ENCODE results near the gene INPP5D. TPM values are rescaled to one million over a fixed set of nuclear protein-coding genes. Genes with fewer than 3 reads are reported as not detected.
"Not testable (repeated sequence)": the region's sequence is repeated elsewhere in the genome, so short reads cannot be mapped to it uniquely, and the experiment has no call there.

The INPP5D gene
- total RNA-seq, 2 experiments from 2014 or later = 52.4 to 54.9 TPM

GRCh38 chr2:233060980-233061590 is 943 bp downstream of the INPP5D start:
- ChIA-PET POLR2A (interaction anchor here (0.5 to 6.0 kb wide), 20 partner anchors 9 to 1358 kb away, joined by 3 to 145 read pairs (median 4); partner anchors contain the start of gene ATG16L1), CTCF (interaction anchor here (0.6 to 3.4 kb wide), 16 partner anchors 7 to 1379 kb away, joined by 3 to 66 read pairs (median 5); partner anchors contain the start of gene ATG16L1)
- peak; percentile 71 for DNase-seq
- intact Hi-C loops (cut with micrococcal nuclease) = loop anchor here (1.0 to 5.0 kb wide), 8 partner anchors 21 to 454 kb away; partner anchors contain the start of gene ATG16L1
- H3K27me3 Mint-ChIP-seq = no peaks in the 10 kb centered on the region
- H3K9me3 Mint-ChIP-seq = no peaks in the 10 kb centered on the region
- H3K36me3 Mint-ChIP-seq = peaks cover 10% of the 10 kb centered on the region
- peak overlapping the region; percentile 99 for H3K27ac Mint-ChIP-seq
- H3K4me3 Mint-ChIP-seq = peak overlapping the region; percentile 98
- H3K4me1 Mint-ChIP-seq (ENCODE audit: low read depth) = peaks cover 37% of the 10 kb centered on the region

GRCh38 chr2:233061591-233062450 is 1.7 kb downstream of the INPP5D start:
- Mint-ChIP-seq H3K9me3 (no peaks in the 10 kb centered on the region), H3K4me1 (ENCODE audit: low read depth) (peaks cover 43% of the 10 kb centered on the region), H3K36me3 (peaks cover 13% of the 10 kb centered on the region), H3K4me3 (peak overlapping the region; percentile 98), H3K27ac (peak overlapping the region; percentile 99), H3K27me3 (no peaks in the 10 kb centered on the region)
- CTCF ChIA-PET = interaction anchor here (0.8 to 3.4 kb wide), 11 partner anchors 8 to 243 kb away, joined by 3 to 66 read pairs (median 8); partner anchors contain the start of gene ATG16L1
- DNase-seq = peak; percentile 74
- intact Hi-C loops (cut with micrococcal nuclease) = loop anchor here (1.0 to 5.0 kb wide), 8 partner anchors 20 to 455 kb away; partner anchors contain the start of gene ATG16L1
- POLR2A ChIA-PET = interaction anchor here (0.5 to 6.0 kb wide), 12 partner anchors 12 to 357 kb away, joined by 4 to 145 read pairs (median 6); partner anchors contain the start of gene ATG16L1

- peaks cover 49% of the 10 kb centered on the region for H3K4me1 Mint-ChIP-seq (ENCODE audit: low read depth)
- intact Hi-C loops (cut with micrococcal nuclease) = loop anchor here (5.0 kb wide), 2 partner anchors 165 to 455 kb away; no protein-coding TSS in a partner anchor
- ChIA-PET CTCF (interaction anchor here (1.3 to 3.0 kb wide), 2 partner anchors 9 to 14 kb away, joined by 8 to 18 read pairs; no protein-coding TSS in a partner anchor), POLR2A (interaction anchor here (1.4 to 6.0 kb wide), 2 partner anchors 14 to 19 kb away, joined by 6 to 145 read pairs; no protein-coding TSS in a partner anchor)
- H3K36me3 Mint-ChIP-seq = peaks cover 18% of the 10 kb centered on the region
- peak overlapping the region; percentile 98 for H3K4me3 Mint-ChIP-seq
- no peaks in the 10 kb centered on the region for H3K27me3 Mint-ChIP-seq
- H3K9me3 Mint-ChIP-seq = no peaks in the 10 kb centered on the region
- DNase-seq = no peak
- peak overlapping the region; percentile 99 for H3K27ac Mint-ChIP-seq
Measured at GRCh38 chr2:233062451-233062850, 2.3 kb downstream of the INPP5D start.

GRCh38 chr2:233062946-233063268 is 2.8 kb downstream of the INPP5D start:
- Mint-ChIP-seq H3K27me3 (no peaks in the 10 kb centered on the region), H3K27ac (peak overlapping the region; percentile 99), H3K4me3 (peak overlapping the region; percentile 98), H3K4me1 (ENCODE audit: low read depth) (peaks cover 52% of the 10 kb centered on the region), H3K36me3 (peaks cover 18% of the 10 kb centered on the region), H3K9me3 (no peaks in the 10 kb centered on the region)
- ChIA-PET CTCF (interaction anchor here (3.4 kb wide), 1 partner anchor 9 kb away, joined by 19 read pairs; no protein-coding TSS in a partner anchor), POLR2A (interaction anchor here (6.0 kb wide), 1 partner anchor 19 kb away, joined by 145 read pairs; no protein-coding TSS in a partner anchor)
- no peak for DNase-seq
- intact Hi-C loops (cut with micrococcal nuclease) = loop anchor here (5.0 kb wide), 2 partner anchors 166 to 456 kb away; no protein-coding TSS in a partner anchor

- intact Hi-C loops (cut with micrococcal nuclease) = loop anchor here (5.0 kb wide), 2 partner anchors 166 to 456 kb away; no protein-coding TSS in a partner anchor
Measured at GRCh38 chr2:233063269-233063975, 3.3 kb downstream of the INPP5D start.

GRCh38 chr2:233063976-233064411 is 3.9 kb downstream of the INPP5D start:
- ChIA-PET POLR2A (interaction anchor here (6.0 kb wide), 1 partner anchor 18 kb away, joined by 145 read pairs; no protein-coding TSS in a partner anchor), CTCF (interaction anchor here (1.9 to 3.4 kb wide), 2 partner anchors 10 to 18 kb away, joined by 6 to 19 read pairs; no protein-coding TSS in a partner anchor)
- H3K4me1 Mint-ChIP-seq (ENCODE audit: low read depth) = peaks cover 59% of the 10 kb centered on the region
- peaks cover 18% of the 10 kb centered on the region for H3K36me3 Mint-ChIP-seq
- H3K27me3 Mint-ChIP-seq = no peaks in the 10 kb centered on the region
- intact Hi-C loops (cut with micrococcal nuclease) = loop anchor here (5.0 kb wide), 2 partner anchors 167 to 457 kb away; no protein-coding TSS in a partner anchor
- peak overlapping the region; percentile 99 for H3K27ac Mint-ChIP-seq
- H3K4me3 Mint-ChIP-seq = peak overlapping the region; percentile 98
- no peak for DNase-seq
- H3K9me3 Mint-ChIP-seq = no peaks in the 10 kb centered on the region

More at GRCh38 chr2:233063269-233063975, 3.3 kb downstream of the INPP5D start:
- Mint-ChIP-seq H3K9me3 (no peaks in the 10 kb centered on the region), H3K4me1 (ENCODE audit: low read depth) (peaks cover 53% of the 10 kb centered on the region), H3K36me3 (peaks cover 18% of the 10 kb centered on the region), H3K27ac (peak overlapping the region; percentile 99), H3K27me3 (no peaks in the 10 kb centered on the region), H3K4me3 (peak overlapping the region; percentile 98)
- DNase-seq = peak; percentile 58
- CTCF ChIA-PET = interaction anchor here (1.9 to 3.4 kb wide), 2 partner anchors 9 to 19 kb away, joined by 6 to 19 read pairs; no protein-coding TSS in a partner anchor
- POLR2A ChIA-PET = interaction anchor here (6.0 kb wide), 1 partner anchor 18 kb away, joined by 145 read pairs; no protein-coding TSS in a partner anchor

- no peaks in the 10 kb centered on the region for H3K9me3 Mint-ChIP-seq
- no peak overlapping the region for H3K4me3 Mint-ChIP-seq
- no peaks in the 10 kb centered on the region for H3K27me3 Mint-ChIP-seq
- intact Hi-C loops (cut with micrococcal nuclease) = loop anchor here (5.0 kb wide), 2 partner anchors 167 to 457 kb away; no protein-coding TSS in a partner anchor
- CTCF ChIA-PET = interaction anchor here (1.9 to 3.4 kb wide), 2 partner anchors 11 to 18 kb away, joined by 6 to 19 read pairs; no protein-coding TSS in a partner anchor
- peaks cover 59% of the 10 kb centered on the region for H3K4me1 Mint-ChIP-seq (ENCODE audit: low read depth)
- peaks cover 19% of the 10 kb centered on the region for H3K36me3 Mint-ChIP-seq
- DNase-seq = no peak
- POLR2A ChIA-PET = interaction anchor here (0.6 to 6.0 kb wide), 2 partner anchors 17 to 424 kb away, joined by 4 to 145 read pairs; no protein-coding TSS in a partner anchor
- H3K27ac Mint-ChIP-seq = no peak overlapping the region
Measured at GRCh38 chr2:233064530-233065199, 4.5 kb downstream of the INPP5D start.

GRCh38 chr2:233065200-233065589 is 5.1 kb downstream of the INPP5D start:
- CTCF ChIA-PET = interaction anchor here (1.9 to 3.4 kb wide), 2 partner anchors 11 to 17 kb away, joined by 6 to 19 read pairs; no protein-coding TSS in a partner anchor
- H3K9me3 Mint-ChIP-seq; DNase-seq; H3K4me3 Mint-ChIP-seq; H3K27ac Mint-ChIP-seq; H3K27me3 Mint-ChIP-seq; intact Hi-C loops (cut with micrococcal nuclease): not testable (repeated sequence)
- Mint-ChIP-seq H3K4me1 (ENCODE audit: low read depth) (peaks cover 59% of the 10 kb centered on the region), H3K36me3 (peaks cover 19% of the 10 kb centered on the region)
- POLR2A ChIA-PET = interaction anchor here (0.6 to 6.0 kb wide), 2 partner anchors 17 to 424 kb away, joined by 4 to 145 read pairs; no protein-coding TSS in a partner anchor

- ChIA-PET POLR2A (no interaction called here), CTCF (interaction anchor here (3.4 kb wide), 1 partner anchor 12 kb away, joined by 19 read pairs; no protein-coding TSS in a partner anchor)
- H3K4me1 Mint-ChIP-seq (ENCODE audit: low read depth) = peaks cover 65% of the 10 kb centered on the region
- no peaks in the 10 kb centered on the region for H3K27me3 Mint-ChIP-seq
- H3K9me3 Mint-ChIP-seq = no peaks in the 10 kb centered on the region
- no peak overlapping the region for H3K27ac Mint-ChIP-seq
- DNase-seq = no peak
- H3K4me3 Mint-ChIP-seq = no peak overlapping the region
- intact Hi-C loops (cut with micrococcal nuclease) = no loop called here
- H3K36me3 Mint-ChIP-seq = peaks cover 19% of the 10 kb centered on the region
Measured at GRCh38 chr2:233065954-233066470, 5.9 kb downstream of the INPP5D start.

Measured in activated CD4-positive, alpha-beta memory T cell treated with anti-CD3 and anti-CD28 coated beads for 36 hours (primary cell).